HEK293 (cell line): ENCODE measurements around the gene GATA3.

ENCODE experiments used
- ATF2 ChIP-seq: fragments of 450-650 bp; formaldehyde crosslinking; IDR thresholded peaks from 2 replicates; pipeline ENCODE4 v1.5.1; 2016; ENCODE audit warnings: missing biosample characterization, missing genetic modification characterization, low read depth
- CTCF ChIP-seq: fragments of 450-650 bp; formaldehyde crosslinking; IDR thresholded peaks from 2 replicates; pipeline ENCODE4 v1.5.1; 2016; ENCODE audit warnings: missing biosample characterization, missing genetic modification characterization
- GLIS2 ChIP-seq: fragments of 450-650 bp; formaldehyde crosslinking; IDR thresholded peaks from 2 replicates; pipeline ENCODE4 v1.5.1; 2016; ENCODE audit warnings: missing biosample characterization, missing genetic modification characterization
- PRDM4 ChIP-seq: fragments of 450-650 bp; formaldehyde crosslinking; IDR thresholded peaks from 2 replicates; pipeline ENCODE4 v1.5.1; 2017; ENCODE audit warnings: missing biosample characterization, missing genetic modification characterization
- RBAK ChIP-seq: fragments of 450-650 bp; formaldehyde crosslinking; IDR thresholded peaks from 2 replicates; pipeline ENCODE4 v1.5.1; 2016; ENCODE audit warnings: missing biosample characterization, missing genetic modification characterization
- SALL2 ChIP-seq: fragments of 450-650 bp; formaldehyde crosslinking; IDR thresholded peaks from 2 replicates; pipeline ENCODE4 v1.5.0; 2017; ENCODE audit warnings: missing biosample characterization, mild to moderate bottlenecking, missing genetic modification characterization, borderline replicate concordance
- SP2 ChIP-seq: fragments of 450-650 bp; formaldehyde crosslinking; IDR thresholded peaks from 2 replicates; pipeline ENCODE4 v1.5.1; 2016; ENCODE audit warnings: missing biosample characterization, missing genetic modification characterization
- YY1 ChIP-seq: fragments of 450-650 bp; formaldehyde crosslinking; IDR thresholded peaks from 2 replicates; pipeline ENCODE4 v1.5.1; 2018; ENCODE audit warnings: missing biosample characterization, missing genetic modification characterization
- ZBTB21 ChIP-seq: fragments of 450-650 bp; formaldehyde crosslinking; IDR thresholded peaks from 2 replicates; pipeline ENCODE4 v1.5.1; 2017; ENCODE audit warnings: missing biosample characterization, missing genetic modification characterization
- ZFP37 ChIP-seq: fragments of 450-650 bp; formaldehyde crosslinking; IDR thresholded peaks from 2 replicates; pipeline ENCODE4 v1.5.1; 2016; ENCODE audit warnings: missing biosample characterization, missing genetic modification characterization
- ZIC2 ChIP-seq: fragments of 450-650 bp; formaldehyde crosslinking; IDR thresholded peaks from 2 replicates; pipeline ENCODE4 v1.5.1; 2016; ENCODE audit warnings: missing biosample characterization, missing genetic modification characterization
- ZNF148 ChIP-seq: fragments of 450-650 bp; formaldehyde crosslinking; IDR thresholded peaks from 2 replicates; pipeline ENCODE4 v1.5.0; 2017; ENCODE audit warnings: missing biosample characterization, missing genetic modification characterization, borderline replicate concordance
- ZNF214 ChIP-seq: fragments of 450-650 bp; formaldehyde crosslinking; IDR thresholded peaks from 2 replicates; pipeline ENCODE4 v1.5.1; 2017; ENCODE audit warnings: missing biosample characterization, mild to moderate bottlenecking, missing genetic modification characterization, borderline replicate concordance
- ZSCAN30 ChIP-seq: fragments of 450-650 bp; IDR thresholded peaks from 2 replicates; pipeline ENCODE4 v1.5.1; 2018; ENCODE audit warnings: missing biosample characterization, mild to moderate bottlenecking, missing genetic modification characterization, moderate library complexity

- TF ChIP-seq ZNF214 (no peak), ZSCAN30 (tag by site-specific recombination) (no peak), CTCF (tag by site-specific recombination) (no peak), RBAK (tag by site-specific recombination) (no peak), ZNF148 (tag by site-specific recombination) (no peak), PRDM4 (tag by site-specific recombination) (no peak), ZIC2 (tag by site-specific recombination) (no peak), SALL2 (tag by site-specific recombination) (no peak), YY1 (no peak), ZFP37 (no peak), ATF2 (tag by site-specific recombination) (no peak), ZBTB21 (tag by site-specific recombination) (no peak), GLIS2 (tag by site-specific recombination) (no peak), SP2 (tag by site-specific recombination) (no peak)
These were observed 23.5 kb downstream of the GATA3 start for GRCh38 chr10:8078027-8078426.
